HEK293 (cell line): ENCODE data around the gene GINS2.

Source experiments
- GLIS2 ChIP-seq: fragments of 450-650 bp; formaldehyde crosslinking; IDR thresholded peaks from 2 replicates; pipeline ENCODE4 v1.5.1; 2016; ENCODE audit warnings: missing biosample characterization, missing genetic modification characterization
- HOXA7 ChIP-seq: sonication (generic); formaldehyde crosslinking; IDR thresholded peaks from 2 replicates; pipeline ENCODE4 v1.8.1; 2022; ENCODE audit warnings: missing genetic modification reagents, borderline replicate concordance
- ZNF830 ChIP-seq: fragments of 450-650 bp; IDR thresholded peaks from 2 replicates; pipeline ENCODE4 v1.5.0; 2018; ENCODE audit warnings: missing biosample characterization, missing genetic modification characterization, low read depth, mild to moderate bottlenecking, moderate library complexity
- TF ChIP-seq, protein P1 (sequence below): fragments of 450-650 bp; formaldehyde crosslinking; IDR thresholded peaks from 2 replicates; pipeline ENCODE4 v1.5.1; 2016; ENCODE audit warnings: missing biosample characterization, missing genetic modification characterization

DNA sequence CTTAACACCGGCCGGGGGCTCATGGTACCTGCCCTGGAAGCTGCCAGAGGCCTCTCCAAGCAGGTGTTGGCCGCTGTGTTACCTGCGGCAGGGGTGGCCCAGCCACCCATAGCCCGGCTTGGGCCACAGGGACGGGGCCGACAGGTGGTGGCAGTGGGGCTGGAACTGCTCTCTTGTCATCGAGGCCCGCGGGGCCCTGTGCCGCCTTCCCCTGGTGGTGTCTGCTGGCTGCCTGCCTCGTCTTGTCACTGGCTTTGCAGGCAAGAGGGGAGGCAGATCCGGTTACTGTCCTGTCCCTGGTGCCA, 48.5 kb downstream of the GINS2 start:
- TF ChIP-seq, protein P1, sequence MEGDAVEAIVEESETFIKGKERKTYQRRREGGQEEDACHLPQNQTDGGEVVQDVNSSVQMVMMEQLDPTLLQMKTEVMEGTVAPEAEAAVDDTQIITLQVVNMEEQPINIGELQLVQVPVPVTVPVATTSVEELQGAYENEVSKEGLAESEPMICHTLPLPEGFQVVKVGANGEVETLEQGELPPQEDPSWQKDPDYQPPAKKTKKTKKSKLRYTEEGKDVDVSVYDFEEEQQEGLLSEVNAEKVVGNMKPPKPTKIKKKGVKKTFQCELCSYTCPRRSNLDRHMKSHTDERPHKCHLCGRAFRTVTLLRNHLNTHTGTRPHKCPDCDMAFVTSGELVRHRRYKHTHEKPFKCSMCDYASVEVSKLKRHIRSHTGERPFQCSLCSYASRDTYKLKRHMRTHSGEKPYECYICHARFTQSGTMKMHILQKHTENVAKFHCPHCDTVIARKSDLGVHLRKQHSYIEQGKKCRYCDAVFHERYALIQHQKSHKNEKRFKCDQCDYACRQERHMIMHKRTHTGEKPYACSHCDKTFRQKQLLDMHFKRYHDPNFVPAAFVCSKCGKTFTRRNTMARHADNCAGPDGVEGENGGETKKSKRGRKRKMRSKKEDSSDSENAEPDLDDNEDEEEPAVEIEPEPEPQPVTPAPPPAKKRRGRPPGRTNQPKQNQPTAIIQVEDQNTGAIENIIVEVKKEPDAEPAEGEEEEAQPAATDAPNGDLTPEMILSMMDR = no peak
- no peak for TF ChIP-seq GLIS2
- no peak for TF ChIP-seq ZNF830 (tag by site-specific recombination)
- TF ChIP-seq HOXA7 = no peak
